ENCODE measurements around the gene ALOXE3.

The ALOXE3 gene

DNA sequence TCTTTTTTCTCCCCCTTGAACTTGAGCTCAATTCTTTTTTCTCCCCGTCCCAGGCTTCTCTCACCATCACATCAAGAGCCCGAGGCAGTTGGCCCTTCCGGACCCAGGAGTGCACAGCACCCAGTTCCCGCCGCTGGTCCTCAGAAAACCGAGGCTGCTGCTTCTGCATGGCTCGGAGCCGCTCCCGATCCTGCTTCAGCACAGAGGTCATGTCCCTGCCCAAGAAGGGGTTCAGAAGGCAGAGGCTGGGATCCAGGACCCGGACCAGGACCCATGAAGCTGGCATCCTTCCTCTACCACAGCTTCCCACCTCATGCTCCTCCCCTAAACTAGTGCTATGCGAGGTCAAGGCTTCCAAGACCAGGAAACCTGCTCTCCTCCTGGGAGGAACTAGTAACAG, 23.4 kb upstream of the ALOXE3 start:
- DNase-seq, result no peak

DNA sequence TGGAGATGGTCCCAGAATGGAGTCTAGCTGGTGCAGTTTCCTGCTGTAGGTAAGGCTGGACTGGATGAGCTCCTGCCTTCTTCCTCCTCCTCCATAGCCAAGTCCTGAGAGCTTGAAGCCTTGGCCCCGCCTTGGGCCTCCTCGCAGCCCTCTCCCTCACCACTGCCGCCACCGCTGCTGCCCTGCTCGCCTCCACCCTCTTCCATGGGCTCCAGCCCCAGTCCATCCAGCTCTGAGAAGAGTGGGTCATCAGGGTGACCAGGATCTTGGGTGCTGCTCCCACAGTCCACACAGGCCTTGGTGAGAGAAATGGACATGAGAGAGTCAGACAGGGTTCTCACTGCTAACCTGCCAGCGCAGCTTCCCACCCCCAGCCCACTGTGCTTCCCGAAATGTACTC, 22.7 kb upstream of the ALOXE3 start:
- DNase-seq, result no peak

DNA sequence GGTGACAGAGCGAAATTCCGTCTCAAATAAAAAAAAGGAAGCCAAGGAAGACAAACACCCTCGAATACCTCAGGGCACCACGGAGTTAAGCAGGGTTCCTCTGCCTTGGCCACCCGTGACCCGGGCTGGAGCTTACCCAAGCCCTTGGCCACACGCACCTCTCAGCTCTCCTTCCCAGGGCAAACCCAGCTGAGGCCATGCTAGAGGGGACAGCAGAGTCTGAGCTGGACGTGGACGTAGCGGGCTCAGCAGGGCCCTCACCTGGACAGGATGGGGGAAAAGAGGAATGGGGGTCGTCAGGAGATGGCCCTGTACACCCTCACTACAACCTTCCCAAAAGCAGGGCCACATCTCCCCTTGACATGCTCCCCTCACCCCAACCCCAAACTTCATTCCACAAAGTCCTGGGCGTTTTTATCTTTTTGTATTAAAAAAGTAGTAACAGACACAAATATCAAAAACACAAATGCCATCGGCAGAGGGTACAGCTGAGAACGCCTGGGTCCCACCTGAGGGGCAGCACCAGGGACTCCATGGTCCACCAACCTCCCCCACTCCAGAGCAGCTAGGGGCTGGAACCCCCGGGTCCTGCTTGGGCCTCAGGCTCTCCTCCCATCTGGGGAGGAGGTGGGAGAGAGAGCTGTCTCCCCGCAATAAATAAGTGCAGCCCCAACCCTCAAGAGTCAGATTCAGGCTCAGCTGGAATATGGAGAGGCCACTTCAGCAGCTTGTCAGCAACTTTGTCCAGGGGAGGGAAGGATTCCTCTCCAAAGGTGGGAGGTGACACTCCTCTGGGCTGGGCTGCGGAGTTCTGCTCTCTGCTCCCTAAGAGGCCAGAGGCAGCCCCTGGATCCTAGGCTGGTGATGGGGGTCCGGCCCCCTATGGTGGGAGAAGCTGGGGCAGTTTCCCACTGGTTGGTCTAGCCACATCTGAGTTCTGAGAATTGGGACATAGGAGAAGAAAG, 22.0 kb upstream of the ALOXE3 start:
- no peak for DNase-seq

DNA sequence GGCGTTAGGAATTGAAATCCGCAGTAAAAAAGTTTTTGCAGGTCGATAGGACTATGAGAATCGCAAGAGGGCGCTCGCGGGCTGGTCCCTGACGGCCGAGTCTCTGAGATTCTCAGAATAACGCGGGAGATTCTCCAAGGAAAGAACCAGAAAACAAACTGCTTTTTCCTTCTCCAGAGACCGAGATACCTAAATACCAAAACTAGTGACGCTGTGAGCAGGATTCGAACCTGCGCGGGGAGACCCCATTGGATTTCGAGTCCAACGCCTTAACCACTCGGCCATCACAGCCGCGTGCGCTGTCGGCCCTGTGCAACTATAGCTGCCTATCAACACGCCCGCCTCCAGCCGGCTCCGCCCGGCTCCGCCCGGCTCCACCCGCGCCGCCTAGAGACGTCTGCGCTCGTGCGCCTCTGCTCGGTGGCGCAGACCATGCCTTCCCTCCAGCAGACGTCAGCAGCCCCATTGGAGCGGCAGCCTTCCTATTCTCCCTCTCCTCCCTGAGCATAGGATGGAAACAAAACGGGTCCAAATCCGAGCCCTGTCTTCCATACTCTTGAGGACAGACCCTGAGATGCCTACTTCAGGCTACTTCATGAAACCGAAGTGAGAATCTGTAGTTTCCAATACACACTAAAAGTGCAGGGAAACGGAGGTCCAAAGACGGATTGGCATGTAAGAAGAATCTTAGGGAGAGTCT, 20.5 kb upstream of the ALOXE3 start:
- peak; percentile 96 for DNase-seq

DNA sequence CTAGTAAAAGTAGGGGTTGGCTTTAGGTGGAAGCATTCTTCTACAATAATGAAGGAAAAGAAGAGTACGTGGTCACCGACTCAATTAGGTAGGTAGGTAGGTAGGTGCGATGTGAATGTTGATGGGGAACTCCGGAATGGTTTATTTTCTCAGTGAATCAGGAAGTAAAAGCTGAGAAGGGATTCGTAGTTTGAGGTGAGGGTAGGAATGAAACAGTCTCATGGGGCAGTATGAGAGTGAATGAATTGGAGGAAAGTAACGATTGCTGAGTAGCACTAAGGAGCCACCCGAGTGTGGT, 20.0 kb upstream of the ALOXE3 start:
- no peak for DNase-seq

DNA sequence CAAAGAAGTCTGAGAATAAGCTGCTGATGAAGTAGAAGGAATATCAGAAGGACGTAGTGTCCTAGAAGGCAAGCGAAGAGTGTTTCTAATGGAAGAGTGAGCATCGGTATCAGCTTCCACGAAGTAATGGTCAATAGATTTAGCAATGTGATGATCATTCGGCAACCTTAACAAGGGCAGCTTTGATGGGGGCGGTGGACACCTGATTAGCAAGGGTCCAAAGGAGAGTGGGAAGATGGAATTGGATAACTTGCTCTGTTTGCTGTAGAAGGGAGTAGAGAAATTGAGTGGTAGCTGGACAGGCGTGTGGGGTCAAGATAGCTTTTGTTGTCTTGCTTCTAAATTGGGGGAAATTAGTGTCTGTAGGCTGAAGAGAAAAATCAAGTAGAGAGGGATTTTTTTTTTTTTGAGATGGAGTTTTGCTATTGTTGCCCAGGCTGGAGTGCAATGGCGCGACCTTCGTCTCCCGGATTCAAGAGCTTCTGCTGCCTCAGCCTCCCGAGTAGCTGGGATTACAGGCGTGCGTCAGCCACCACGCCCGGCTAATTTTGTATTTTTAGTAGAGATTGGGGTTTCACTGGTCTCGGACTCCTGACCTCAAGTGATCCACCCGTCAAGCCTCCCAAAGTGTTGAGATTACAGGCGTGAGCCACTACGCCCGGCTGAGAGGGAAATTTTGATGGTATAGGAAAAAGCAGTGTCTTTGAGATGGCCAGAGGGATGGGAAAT, 19.5 kb upstream of the ALOXE3 start:
- no peak for DNase-seq

DNA sequence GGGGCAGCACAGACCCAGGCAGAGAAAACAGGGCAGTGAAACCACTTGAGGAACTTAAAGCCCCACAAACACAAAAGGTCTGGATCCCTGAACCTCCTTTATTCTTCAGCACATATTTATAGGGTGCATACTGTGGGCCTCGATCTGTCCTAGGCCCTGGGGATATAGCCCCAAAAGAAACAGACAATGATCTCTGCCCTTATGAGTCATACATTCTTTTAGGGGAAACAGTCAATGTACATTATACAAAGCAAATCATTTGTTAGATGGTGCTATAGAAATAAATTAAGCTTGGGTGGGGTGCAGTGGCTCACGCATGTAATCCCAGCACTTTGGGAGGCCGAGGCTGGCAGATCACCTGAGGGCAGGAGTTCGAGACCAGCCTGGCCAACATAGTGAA, 15.6 kb upstream of the ALOXE3 start:
- no peak for DNase-seq

DNA sequence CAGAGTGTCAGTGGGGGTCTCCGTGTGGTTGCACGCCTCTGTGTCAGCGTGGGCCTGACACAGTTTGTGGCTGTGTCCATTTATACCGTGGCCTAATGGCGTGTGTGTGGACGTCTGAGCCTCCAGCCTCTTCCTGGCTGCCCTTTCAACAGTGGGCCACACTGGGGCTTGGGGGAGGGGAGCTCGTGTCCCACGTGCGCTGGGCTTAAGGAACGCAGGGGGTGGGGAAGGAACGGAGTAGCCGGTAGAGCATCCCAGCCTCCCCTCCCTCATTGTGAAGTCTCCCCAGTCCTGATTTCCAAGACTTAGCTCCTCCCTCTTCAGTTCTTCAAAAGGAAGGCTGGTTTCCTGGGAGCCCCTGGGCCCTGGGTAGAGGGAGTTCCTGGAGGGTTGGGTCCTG, 15.1 kb upstream of the ALOXE3 start:
- DNase-seq, result no peak

DNA sequence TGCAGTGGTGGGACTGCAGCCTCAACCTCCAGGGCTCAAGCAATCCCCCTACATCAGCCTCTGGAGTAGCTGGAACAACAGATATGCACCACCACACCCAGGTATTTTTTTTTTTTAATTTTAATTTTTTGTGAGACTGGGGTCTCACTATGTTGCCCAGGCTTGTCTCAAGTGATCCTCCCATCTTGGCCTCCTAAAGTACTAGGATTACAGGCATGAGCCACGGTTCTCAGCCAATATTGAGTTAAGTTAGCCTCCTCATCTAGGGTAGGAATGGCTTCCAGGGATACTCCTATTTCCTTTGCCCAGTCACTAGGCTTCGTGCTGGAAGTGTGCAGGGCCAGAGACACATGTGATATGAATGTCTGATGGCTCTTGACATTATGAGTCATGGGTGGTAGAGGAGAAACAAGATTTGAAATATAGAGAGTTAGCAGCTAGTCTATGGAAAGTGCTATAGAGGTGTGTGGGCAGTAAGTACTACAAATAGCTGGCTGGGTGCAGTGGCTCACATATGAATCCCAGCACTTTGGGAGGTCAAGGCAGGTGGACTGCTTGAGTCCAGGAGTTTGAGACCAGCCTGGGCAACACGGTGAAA, 13.6 kb upstream of the ALOXE3 start:
- DNase-seq, result no peak

DNA sequence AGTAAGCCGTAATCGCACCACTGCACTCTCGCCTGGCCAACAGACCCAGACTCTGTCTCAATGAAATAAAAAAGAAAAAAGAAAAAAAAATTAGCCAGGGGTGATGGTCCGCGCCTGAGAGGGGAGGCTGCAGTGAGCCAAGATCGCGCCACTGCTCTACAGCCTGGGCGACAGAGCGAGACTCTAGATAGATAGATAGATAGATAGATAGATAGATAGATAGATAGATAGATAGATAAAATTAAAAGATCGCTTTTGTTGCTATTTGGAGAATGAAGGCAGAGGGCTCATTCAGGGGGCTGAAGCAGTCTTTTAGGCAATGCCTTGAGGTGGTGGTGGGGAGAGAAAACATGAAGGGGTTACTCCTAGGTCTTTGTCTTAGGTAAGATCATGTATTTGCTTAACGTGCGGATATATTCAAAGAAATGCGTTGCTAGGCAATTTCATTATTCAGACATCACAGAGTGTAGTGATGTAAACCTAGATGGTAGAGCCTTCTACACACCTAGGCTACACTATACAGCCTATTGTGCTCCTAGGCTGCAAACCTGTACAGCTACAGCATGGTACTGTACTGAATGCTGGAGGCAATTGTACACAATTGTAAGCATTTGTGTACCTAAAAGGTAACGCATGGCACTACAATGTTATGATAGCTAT, 9.9 kb upstream of the ALOXE3 start:
- peak; percentile 39 for DNase-seq

DNA sequence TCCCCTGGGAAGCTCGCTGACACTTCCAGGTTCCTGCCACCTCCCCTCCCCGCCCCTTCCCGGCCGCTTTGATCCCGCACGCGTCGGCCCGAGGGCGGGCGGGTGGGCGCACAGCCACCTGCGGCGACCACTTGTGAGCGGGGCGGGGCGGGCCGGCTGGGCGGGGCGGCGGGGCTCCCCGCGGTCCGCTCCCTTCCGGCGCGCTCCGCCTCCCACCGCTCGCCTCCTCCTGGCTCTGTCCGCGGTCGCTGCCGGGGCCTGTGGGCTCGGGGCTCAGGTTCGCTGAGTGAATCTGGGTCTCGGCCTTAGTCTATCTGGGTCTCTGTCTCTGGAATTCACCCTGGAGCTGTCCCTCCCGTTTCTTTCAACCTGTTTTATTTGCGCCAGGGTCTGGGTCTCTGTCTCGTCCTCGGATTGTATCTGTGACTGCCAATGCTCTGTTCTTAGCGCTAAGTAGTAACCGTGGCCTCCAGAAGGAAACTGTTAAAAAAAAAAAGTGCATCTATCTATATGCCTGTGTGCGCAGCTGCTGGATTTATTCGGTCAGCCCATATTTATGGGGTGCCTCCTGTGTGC, 8.3 kb upstream of the ALOXE3 start:
- peak; percentile 71 for DNase-seq

DNA sequence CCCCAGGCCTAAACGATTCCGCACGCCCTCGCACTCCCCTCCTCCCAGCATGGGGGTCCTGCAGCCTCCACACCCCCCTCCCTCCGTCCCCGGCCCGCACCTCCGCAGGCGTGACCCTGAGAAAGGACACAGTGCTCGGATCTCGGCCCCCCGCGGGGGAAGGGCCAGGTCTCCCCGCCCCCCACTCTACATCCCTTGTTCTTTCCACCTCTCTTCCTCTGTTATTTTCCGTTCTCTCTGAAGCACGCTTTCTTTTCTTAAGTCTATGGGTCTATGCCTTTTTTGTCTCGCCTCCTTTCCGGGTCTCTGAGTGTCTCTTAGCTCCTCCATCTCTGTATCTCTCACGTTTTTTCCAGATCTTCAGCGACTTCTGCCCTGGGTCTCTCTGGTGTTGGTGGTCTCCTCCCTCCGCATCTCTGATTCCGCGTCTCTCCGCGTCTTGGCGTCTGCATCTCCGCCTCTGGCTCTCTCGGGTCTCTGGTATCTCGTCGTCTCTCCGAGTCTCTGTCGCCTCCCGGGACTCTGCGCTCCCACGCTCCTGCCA, 7.7 kb upstream of the ALOXE3 start:
- DNase-seq, result peak; percentile 60

DNA sequence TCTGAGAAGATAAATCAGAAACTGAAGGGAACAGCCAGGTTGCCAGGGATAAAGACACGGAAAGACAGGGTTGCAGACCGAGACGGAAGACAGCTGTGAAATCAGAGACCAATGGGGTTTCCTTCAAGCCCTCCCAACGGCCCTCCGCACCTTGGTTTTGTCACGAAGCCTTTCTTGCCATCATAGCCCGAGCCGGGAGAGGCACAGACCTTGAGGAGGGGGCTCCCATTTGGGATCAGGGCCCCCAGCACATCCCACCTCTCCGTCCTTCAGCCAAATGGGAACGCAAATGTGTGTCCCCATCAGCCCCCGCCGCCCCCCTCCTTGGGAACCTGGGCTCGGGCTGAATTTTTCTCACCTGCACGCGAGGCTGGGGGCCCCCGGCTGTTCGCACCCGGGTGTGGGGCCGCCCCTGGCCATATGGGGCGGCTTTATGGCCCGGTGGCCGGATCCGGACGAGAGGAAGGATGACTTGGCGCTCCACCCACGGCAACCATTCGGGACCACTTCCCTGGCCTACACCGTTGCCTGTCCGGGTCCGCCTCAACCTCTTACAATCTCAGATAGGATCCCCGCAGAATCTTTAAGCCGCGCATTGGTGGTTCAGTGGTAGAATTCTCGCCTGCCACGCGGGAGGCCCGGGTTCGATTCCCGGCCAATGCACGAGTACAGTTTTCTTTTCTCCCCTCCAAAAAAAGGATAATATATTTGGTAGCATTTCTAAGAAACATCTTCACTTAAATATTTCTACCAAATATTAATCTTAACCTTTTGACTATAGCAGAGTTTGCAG, 7.0 kb upstream of the ALOXE3 start:
- DNase-seq, result peak; percentile 71

DNA sequence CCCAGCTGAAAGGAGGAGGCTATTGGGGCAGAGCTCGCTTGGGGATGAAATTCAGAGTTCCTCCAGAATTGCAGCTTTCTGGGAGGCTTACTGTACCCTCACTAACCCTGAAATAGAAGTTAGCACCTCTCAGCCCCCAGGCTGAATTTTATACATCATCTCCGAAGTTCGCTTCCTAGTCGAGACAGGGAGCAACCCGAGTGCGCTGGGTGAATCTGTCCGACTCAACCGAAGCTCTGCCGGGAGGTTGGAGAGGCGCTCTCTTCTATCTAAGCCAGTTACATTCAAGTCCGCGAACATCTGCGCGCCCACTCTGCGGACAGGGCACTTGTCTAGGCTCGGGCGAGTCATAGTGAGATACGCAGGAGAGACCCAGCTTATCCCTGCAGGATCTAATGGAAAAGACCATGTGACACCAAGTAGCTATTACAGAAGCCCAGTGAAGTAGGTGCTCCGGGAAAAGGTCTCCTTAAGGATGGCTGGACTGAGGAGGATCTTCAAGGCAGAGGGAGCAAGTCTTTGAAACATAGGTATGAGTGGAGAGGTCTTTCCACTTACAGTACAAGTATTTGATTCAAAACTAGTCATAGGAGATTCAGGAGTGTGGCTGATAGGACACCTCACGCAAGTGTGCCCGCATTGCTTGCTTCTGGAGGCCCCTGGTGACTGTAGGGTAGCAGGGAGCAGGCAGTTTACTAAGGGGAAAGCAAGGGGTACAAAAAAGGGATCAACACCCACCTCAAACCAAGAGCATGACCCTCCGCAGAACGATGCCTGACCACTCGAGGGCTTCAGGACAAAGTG, 6.2 kb upstream of the ALOXE3 start:
- peak; percentile 24 for DNase-seq

DNA sequence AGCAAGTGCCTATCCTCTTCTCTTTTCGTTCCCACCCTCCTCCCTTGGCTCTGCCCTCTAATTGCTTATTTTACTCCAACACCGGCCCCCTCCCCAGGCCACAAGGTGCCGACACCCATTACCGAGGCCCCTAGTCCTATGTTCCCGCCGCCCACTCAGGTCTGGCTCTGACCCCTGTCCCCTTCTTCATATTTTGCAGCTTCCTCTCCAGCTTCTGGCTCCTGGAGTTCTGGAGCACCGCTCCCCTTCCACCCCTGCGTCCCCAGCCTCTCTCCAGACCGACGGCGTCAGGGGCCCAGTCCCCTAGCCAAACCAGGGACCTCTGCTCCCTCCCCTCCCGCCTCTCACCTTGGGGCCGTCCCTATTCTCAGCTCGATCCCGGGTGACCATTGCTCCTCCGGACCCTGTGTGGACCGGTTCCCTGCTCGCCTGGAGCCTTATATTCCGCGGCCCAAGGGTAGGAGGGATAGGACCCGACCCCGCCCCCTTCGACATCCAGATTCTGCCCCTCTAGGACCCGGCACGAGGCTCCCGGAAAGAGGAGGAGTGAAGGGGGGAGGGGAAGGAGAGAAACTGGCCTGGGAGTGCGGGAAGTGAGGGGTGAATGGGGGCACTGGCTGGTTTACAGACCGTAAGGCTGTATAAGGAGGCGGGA, 5.5 kb upstream of the ALOXE3 start, which contains the start of gene HES7:
Gene HES7, minus strand, starts transcription at position 412 of the 655 bp plus-strand sequence. Its CDS starts 22 bp downstream, at position 390.
- DNase-seq, result peak; percentile 32

DNA sequence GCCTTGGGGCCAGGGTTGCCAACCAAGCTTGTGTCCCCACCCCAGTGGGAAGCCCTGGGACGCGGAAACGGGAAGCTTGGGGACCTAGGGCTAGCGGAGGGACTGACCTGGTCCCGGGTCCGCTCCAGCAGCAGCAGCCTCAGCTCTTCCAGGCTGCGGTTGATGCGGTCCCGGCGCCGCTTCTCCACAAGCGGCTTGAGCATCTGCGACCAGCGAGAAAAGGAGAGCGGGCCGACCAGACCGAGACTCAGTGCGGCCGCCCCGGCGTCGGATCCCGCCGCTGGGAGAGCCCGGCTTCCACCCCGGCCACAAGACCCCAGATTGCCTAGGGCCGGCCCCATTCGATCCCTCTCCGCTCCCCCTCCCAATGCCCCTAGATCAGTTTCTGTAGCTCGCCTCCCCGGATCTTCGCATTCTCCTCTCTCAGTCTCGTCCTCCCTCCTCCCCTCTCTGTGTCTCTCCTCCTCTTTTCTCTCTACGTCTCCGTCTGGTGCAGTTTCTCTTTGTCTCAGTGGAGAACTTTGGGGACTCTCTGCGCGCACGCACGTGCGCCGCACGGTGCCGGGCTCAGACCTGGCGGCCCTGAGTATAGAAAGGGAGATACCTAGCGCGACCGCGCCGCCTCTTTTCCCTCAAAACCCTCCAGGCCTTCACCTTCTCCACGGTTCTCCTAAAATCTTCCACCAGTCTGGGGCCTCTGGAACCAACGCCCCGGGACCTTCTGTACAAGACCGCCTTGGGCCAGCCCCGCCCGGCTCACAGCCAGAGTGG, 4.8 kb upstream of the ALOXE3 start:
- no peak for DNase-seq

DNA sequence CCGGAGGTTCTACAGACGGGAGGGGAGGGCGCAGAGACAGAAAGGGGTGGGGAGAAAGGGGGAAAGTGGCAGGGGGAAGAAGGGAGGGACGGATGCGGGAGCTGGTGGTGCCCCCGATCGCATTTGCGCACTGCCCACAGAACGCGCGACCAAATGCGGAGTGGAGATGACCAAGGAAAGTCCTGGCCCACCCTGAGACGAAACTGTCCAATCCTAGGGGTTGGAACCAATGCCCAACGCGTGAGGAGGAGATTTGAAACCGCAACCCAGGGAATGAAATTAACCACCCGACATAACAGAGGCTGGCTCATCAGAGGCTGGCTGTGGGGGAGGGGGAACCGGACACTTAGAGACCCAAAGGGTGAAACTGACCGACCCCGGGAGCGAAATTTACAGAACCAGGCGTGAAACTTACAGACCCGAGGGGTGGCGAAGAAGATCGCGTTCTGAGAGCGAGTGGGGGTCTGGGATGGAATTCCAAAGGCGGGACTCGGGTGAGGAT, 4.2 kb upstream of the ALOXE3 start:
- DNase-seq, result no peak

DNA sequence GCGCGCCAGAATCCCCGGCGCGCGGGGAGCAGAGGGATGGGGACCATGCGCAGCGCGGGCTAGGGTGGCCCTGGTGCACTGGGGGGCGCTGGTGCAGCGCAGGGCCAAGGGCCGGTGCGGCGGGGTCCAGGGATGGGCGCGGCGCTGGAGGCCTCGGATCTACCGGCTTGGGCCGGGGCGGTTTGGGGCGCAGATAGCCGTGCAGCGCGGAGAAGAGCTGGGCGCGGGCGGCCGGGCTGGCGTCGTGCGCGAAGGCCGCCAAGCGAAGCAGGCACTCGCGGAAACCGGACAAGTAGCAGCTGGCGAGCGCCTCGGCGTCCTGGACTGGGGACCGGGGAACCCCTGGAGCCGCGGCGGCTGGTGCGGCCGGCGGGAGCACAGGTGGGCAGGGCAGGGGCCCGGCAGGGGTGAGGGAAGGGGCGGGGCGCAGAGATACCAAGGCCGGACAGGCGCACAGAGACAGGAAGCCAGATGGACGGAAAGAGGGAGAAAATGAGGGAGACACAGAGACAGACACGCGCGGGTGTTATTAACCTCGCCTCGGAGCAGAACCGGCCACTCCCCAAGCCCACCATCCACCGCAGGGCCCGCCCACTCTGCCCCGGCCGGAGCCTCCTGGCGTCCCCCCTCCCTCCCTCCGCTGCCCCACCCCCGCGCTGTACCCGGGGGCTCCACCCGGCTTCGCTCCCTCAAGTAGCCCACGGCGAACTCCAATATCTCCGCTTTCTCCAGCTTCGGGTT, 3.5 kb upstream of the ALOXE3 start:
- peak; percentile 73 for DNase-seq

Measured in NCI-H146 (cell line).